ENCODE measurements around the gene PPP1R27.
A peak's percentile ranks its signal among the peaks of the same experiment; 100 is the strongest.

PPP1R27 gene

DNA sequence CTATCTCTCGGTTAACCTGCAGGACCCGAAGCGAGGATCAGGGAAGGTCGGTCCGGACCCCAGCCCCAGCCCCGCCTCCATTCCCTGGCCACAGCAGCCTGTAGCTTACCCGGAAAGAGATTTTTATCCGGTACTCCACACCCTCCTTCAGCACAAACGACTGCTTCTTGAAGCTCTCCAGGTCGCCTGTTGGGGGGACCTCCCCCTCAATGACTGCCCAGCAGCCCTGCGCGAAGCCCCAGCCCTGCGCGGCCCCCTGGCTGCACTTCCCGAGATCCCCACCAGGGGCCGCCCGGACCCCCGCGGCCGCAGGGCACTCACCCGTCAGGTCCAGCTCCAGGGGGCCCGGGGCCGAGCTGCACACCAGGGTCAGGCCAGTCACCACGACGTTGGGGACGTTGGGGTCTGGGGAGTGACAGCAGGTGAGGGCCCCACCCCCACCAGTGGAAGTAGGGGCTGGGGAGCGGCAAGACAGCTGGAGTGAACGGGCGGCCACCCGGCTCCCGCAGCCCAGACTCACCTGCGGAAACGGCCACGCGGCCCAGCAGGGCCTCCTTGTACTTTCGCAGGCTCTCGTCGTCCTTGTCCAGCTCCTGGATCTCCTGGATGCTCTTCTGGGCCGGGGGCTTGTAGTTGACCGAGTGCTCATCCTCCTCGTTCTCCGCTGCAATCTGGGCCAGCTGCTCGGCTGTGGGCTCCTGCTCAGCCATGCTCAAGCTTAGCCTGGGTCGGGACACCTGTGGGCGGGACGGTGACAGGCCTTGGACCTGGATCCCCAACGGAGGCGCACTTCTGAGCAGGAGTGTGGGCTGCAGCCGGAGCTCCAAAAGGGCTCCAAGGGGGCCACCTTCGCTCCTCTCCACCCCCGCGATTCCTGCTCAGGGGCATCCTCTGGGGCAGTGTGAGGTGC is 34.6 kb upstream of the PPP1R27 start:
- H3K27ac ChIP-seq = peak overlapping the region; percentile 91
- peak overlapping the region; percentile 82 for H3K4me3 ChIP-seq
- no peak for TF ChIP-seq FOXP2 (optimal IDR thresholded peaks at IDR 0.05; ENCODE audit: control extremely low read depth, extremely low read length, insufficient read depth)
- TF ChIP-seq EZH2 (IDR thresholded peaks at IDR 0.05) = no peak
- no peak; the same call in 1 of the 2 replicates for TF ChIP-seq POLR2AphosphoS5 (IDR thresholded peaks at IDR 0.05; ENCODE audit: borderline replicate concordance, low read depth, low read length)
- peaks cover 29% of the 10 kb centered on the region for H3K36me3 ChIP-seq (ENCODE audit: insufficient read depth, low read length)
- H3K9ac ChIP-seq (ENCODE audit: insufficient read length) = peak overlapping the region; percentile 94
- no peaks in the 10 kb centered on the region for H3K9me3 ChIP-seq (ENCODE audit: low read depth, low read length)
- DNase-seq (ENCODE audit: low read depth, low spot score) = no peak

DNA sequence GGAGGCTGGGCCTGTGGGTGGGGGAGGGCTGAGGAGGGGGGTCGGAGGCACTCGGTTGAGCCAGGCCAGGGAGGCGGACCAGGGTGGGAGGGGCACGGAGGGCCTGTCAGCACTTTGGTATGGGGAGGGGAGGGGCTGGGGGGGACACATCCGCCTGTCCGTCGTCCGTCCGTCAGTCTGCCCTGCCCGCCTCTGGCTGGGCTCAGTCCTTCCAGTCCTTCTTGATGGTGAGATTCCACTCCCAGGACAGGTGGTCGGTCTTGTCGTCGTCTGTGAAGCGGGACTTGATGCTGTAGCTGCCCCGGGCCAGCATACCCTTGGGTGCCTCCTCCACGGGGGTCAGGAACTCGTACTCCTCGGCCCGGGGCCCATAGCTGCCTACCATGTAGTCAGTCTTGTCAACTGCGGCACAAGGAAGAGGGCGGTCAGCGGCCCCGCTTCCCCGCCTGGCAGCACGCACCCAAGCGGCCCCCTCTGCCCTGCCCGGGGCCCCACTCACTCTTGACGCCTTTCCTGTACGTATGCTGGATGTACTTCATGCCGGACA is 33.9 kb upstream of the PPP1R27 start:
- peak overlapping the region; percentile 91 for H3K27ac ChIP-seq
- no peaks in the 10 kb centered on the region for H3K9me3 ChIP-seq (ENCODE audit: low read depth, low read length)
- H3K4me3 ChIP-seq = no peak overlapping the region
- no peak for TF ChIP-seq FOXP2 (optimal IDR thresholded peaks at IDR 0.05; ENCODE audit: control extremely low read depth, extremely low read length, insufficient read depth)
- TF ChIP-seq EZH2 (IDR thresholded peaks at IDR 0.05) = no peak
- TF ChIP-seq POLR2AphosphoS5 (IDR thresholded peaks at IDR 0.05; ENCODE audit: borderline replicate concordance, low read depth, low read length) = no peak; the same call in 1 of the 2 replicates
- H3K9ac ChIP-seq (ENCODE audit: insufficient read length) = no peak overlapping the region
- peaks cover 29% of the 10 kb centered on the region for H3K36me3 ChIP-seq (ENCODE audit: insufficient read depth, low read length)
- no peak for DNase-seq (ENCODE audit: low read depth, low spot score)

DNA sequence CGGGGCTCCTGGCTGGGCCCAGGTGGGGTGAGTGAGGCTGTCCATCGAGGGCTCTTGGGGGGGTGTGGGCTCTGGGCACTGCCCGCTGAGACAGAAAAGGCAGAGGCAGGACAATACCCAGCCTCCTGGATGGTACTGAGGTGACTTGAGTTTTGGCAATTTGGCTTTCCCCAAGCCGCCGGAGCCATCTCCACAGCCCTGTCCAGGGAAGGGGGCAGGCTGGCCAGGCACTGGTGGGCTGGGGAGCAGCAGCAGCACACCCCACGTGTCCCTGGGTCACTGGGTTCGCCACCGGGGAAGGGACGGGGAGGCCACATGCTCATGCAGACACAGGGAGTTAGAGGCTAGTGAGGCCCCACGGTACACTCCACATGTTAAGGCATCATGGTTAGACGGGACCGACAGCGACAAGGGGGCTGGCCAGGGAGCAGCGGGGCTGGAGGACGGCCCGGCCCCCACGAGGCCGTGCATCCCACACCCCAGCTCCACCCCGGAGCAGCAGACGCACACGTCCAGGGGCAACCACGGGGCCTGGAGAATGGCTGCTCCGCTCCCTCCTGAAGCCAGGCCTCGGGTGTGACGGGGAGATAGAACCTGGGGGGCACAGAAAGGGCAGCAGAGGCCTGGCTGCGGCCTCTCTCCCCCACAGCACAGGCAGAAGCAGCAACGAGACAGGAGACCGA is 33.3 kb upstream of the PPP1R27 start:
- no peak for DNase-seq (ENCODE audit: low read depth, low spot score)
- no peaks in the 10 kb centered on the region for H3K9me3 ChIP-seq (ENCODE audit: low read depth, low read length)
- H3K4me3 ChIP-seq = no peak overlapping the region; the same call in 1 of the 2 replicates
- H3K9ac ChIP-seq (ENCODE audit: insufficient read length) = peak overlapping the region; percentile 16
- no peak for TF ChIP-seq FOXP2 (optimal IDR thresholded peaks at IDR 0.05; ENCODE audit: control extremely low read depth, extremely low read length, insufficient read depth)
- no peak for TF ChIP-seq POLR2AphosphoS5 (IDR thresholded peaks at IDR 0.05; ENCODE audit: borderline replicate concordance, low read depth, low read length)
- TF ChIP-seq EZH2 (IDR thresholded peaks at IDR 0.05) = no peak
- peak overlapping the region; percentile 91 for H3K27ac ChIP-seq
- peaks cover 30% of the 10 kb centered on the region for H3K36me3 ChIP-seq (ENCODE audit: insufficient read depth, low read length)

DNA sequence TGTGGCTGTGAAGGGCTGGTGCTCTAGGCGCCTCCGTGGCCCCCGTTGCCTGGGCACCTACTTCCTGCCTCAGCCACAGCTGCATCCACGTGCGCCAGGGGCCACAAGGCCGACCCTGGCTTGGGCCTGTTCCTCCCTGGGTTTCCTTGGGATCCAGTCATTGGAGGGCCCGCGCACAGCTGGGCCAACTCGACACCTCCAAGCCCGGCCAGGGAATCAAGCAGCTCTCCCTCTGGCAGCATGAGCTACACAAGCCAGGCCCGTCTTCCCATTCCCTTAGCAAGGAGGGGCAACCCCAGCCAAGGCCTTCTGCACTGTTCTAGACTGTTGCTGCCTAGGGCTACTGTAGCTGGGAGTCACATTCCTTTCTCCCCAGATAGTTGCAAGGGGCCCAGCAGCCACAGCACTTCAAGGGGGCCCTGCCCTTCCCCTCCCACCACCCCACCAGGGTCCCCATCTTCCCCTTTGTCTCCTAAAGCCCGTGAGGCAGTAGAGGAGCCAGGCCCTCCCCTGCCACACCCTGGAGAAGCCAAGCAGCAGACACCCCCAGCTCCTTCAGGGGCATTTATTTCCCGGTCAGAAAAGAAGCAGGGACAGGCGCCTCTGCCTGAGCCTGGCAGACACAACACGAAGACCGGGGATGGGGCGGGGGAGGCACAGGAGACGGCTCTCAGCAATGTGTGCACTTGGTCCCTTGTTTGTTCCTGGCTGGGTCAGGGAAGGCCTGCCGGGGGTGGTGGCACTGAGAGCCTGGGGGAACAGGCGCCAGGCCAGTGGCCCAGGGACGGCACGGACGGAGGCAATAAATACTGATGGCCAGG is 32.5 kb upstream of the PPP1R27 start:
- DNase-seq (ENCODE audit: low read depth, low spot score) = no peak

DNA sequence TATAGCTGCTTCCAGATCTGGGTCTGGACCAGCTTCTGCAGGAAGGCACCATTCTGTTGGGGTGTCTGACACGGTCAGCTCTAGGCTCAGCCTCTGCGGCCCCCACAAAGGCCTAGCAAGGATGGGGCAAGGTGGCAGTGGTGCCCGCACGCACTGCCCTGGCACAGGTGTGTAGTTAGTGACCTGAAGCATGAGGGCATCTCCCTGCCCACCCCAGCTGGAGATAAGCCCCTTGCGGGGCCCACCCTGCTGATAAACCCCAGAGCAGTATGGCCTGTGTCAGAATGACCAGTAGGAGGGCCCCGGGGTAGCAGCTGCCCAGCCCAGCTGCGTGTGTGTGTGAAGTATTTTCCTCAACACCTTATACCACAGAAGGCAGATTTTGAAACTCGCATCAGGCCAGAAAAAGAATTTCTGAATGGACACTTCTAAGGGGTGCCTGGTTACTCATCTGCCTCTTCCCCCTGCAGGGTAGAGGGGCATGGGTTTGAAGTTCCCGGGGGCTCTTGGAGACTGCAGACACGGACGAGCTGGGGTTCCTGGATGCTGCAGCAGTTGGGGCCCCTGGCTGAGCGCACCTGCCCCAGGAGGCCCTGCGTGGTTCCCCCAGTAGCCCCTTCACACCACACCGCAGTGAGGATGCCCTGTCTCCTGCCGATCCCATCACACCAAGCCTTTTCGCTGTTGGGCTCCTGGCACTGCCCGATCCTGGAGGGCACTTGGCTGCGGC is 31.8 kb upstream of the PPP1R27 start:
- TF ChIP-seq FOXP2 (optimal IDR thresholded peaks at IDR 0.05; ENCODE audit: control extremely low read depth, extremely low read length, insufficient read depth) (no peak), EZH2 (IDR thresholded peaks at IDR 0.05) (no peak)
- H3K9ac ChIP-seq (ENCODE audit: insufficient read length) = no peak overlapping the region
- H3K9me3 ChIP-seq (ENCODE audit: low read depth, low read length) = no peaks in the 10 kb centered on the region
- no peak overlapping the region for H3K4me3 ChIP-seq
- peaks cover 31% of the 10 kb centered on the region for H3K36me3 ChIP-seq (ENCODE audit: insufficient read depth, low read length)
- peak overlapping the region; percentile 91 for H3K27ac ChIP-seq
- no peak for DNase-seq (ENCODE audit: low read depth, low spot score)

More for the DNA sequence above, 32.5 kb upstream of the PPP1R27 start:
- no peak for TF ChIP-seq FOXP2 (optimal IDR thresholded peaks at IDR 0.05; ENCODE audit: control extremely low read depth, extremely low read length, insufficient read depth)
- TF ChIP-seq EZH2 (IDR thresholded peaks at IDR 0.05) = no peak
- peak; percentile 77 for TF ChIP-seq POLR2AphosphoS5 (IDR thresholded peaks at IDR 0.05; ENCODE audit: borderline replicate concordance, low read depth, low read length)
- Histone ChIP-seq H3K4me3 (no peak overlapping the region; the same call in 1 of the 2 replicates), H3K9me3 (ENCODE audit: low read depth, low read length) (no peaks in the 10 kb centered on the region), H3K27ac (peak overlapping the region; percentile 91), H3K36me3 (ENCODE audit: insufficient read depth, low read length) (peaks cover 31% of the 10 kb centered on the region), H3K9ac (ENCODE audit: insufficient read length) (peak overlapping the region; percentile 16)

DNA sequence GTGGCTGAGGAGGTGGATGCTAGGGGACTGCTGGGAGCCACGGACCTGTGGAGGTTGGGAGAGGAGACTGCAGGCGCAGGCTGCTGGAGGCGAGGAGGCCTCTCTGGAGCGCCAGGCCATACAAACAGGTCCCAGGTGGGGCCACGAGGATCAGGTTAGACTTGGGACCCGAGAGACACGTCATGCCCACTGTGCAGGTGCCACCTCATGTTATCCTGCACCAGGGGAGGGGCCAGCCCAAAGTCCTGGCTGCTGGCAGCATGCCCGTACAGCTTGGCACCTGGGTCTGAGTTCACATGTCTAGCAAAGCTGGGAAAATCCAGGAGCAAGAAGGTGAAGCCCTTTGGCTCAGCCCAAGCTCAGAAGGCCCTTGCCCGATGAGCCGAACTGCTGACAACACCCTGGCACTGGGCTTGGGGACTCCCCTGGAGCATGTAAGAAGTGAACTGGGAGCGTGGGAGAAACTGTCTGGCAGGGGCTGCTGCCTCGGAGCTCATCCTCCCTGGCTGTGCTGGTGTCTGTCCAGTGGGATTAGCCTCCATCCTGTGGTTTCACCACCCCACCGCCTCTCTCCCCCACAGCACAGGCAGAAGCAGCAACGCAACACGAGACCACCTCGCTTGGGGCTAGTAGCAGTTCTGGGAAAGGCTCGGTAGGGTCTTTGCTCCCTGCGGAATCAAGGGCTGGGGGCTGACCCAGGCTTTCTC is 31.0 kb upstream of the PPP1R27 start:
- Histone ChIP-seq H3K9ac (ENCODE audit: insufficient read length) (no peak overlapping the region), H3K27ac (peak overlapping the region; percentile 91), H3K4me3 (no peak overlapping the region), H3K9me3 (ENCODE audit: low read depth, low read length) (no peaks in the 10 kb centered on the region), H3K36me3 (ENCODE audit: insufficient read depth, low read length) (peaks cover 31% of the 10 kb centered on the region)
- DNase-seq (ENCODE audit: low read depth, low spot score) = no peak
- no peak for TF ChIP-seq POLR2AphosphoS5 (IDR thresholded peaks at IDR 0.05; ENCODE audit: borderline replicate concordance, low read depth, low read length)
- no peak for TF ChIP-seq FOXP2 (optimal IDR thresholded peaks at IDR 0.05; ENCODE audit: control extremely low read depth, extremely low read length, insufficient read depth)
- TF ChIP-seq EZH2 (IDR thresholded peaks at IDR 0.05) = no peak

DNA sequence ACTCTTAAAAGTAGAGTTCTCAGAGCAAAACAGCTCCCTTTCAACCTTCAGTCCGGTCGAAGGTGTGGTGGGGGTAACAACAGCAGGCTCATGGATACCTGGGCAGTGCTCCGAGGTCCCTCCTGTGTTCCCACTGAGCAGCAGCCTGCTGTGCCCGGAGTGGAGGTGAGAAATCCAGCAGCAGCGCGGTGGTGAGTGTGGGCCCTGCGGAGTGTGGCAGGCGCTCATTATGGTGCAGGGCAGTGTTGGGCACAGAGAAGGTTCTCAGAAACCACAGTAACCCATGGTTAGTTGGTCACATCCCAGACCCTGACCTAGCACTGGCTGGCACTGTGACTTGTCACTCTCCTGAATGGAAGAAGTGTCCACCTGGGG is 30.5 kb upstream of the PPP1R27 start:
- H3K36me3 ChIP-seq (ENCODE audit: insufficient read depth, low read length) = peaks cover 31% of the 10 kb centered on the region
- no peak overlapping the region for H3K9ac ChIP-seq (ENCODE audit: insufficient read length)

More for the DNA sequence above, 30.5 kb upstream of the PPP1R27 start:
- Histone ChIP-seq H3K4me3 (no peak overlapping the region), H3K27ac (peak overlapping the region; percentile 54; the same call in 1 of the 2 replicates), H3K9me3 (ENCODE audit: low read depth, low read length) (no peaks in the 10 kb centered on the region)
- TF ChIP-seq POLR2AphosphoS5 (IDR thresholded peaks at IDR 0.05; ENCODE audit: borderline replicate concordance, low read depth, low read length) = no peak
- no peak for TF ChIP-seq EZH2 (IDR thresholded peaks at IDR 0.05)
- TF ChIP-seq FOXP2 (optimal IDR thresholded peaks at IDR 0.05; ENCODE audit: control extremely low read depth, extremely low read length, insufficient read depth) = no peak
- DNase-seq (ENCODE audit: low read depth, low spot score) = no peak

Data from SK-N-MC (cell line).